Measurements from ENCODE around the gene OR2AK2.

DNA sequence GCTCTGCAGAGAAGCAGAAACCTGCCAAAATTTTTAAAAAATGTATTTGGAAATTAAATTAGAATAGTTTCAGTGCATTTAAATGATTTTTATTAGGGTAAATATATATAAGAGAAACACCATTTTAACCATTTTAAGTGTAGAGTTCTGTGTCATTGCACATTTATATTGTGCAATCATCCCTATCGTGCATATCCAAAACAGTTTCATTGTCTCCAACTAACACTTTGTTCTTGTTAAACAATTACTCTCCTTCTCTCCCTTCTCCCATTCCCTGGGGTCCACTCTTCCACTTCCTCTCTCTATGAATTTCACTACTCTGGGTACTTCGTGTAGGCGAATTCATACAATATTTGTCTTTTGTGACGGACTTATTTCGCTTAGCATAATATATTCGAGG lies 22.4 kb upstream of the OR2AK2 start:
- TF ChIP-seq YY1 (IDR thresholded peaks at IDR 0.05; ENCODE audit: insufficient read depth, insufficient read length) (no peak), SUZ12 (IDR thresholded peaks at IDR 0.05; ENCODE audit: extremely low read depth, insufficient read depth, insufficient read length) (no peak)

Data from NT2/D1 (cell line).